ENCODE results near the gene LYRM1. TPM values are rescaled to one million over a fixed set of nuclear protein-coding genes. Genes with fewer than 3 reads are reported as not detected.

Gene LYRM1
- total and polyA plus RNA-seq, 10 of the 15 experiments (the other 5 are each of a cell fraction or from before 2014, with no cell fraction given) = 18.4 to 54.4 (median 38.0) TPM

DNA sequence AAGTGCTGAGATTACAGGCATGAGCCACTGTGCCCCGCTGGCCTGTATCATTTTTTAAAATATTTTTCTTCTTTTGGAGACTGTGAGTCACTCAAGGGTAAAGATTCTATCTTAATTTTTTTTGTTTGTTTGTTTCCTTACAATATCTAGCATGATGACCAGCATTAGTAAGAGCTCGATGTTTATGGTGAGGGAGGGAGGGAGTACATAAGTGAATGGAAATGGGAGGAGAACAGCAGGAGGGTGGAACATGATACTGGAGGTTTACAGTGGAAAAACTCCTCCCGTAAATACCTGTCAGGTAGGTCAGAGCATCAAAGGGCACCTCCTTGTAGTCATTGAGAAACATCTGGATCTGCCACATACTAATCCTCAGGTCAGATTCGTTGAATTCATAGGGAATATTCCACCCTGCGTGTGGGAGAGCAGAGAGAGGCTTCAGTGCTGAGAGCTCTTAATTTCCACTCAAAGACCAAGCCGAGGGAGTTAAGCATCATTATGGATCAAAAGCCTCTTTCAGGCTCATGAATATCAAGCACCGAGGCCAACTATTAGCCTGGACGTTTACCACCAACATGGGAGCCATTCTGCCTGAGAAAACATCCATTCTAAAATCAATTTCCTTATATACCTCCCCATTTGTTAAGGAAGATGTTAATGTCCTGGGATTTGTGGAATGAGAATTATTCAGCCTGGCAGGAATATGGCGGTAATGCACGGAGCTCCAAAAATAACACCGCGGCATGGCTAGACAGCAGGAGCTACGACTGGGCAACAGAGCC lies 51.8 kb downstream of the LYRM1 start (continued):
- TF ChIP-seq RBBP5 (conservative IDR thresholded peaks at IDR 0.05) (no peak), SMAD5 (IDR thresholded peaks at IDR 0.05; ENCODE audit: low read depth) (no peak), MEF2A (IDR thresholded peaks at IDR 0.05; ENCODE audit: insufficient read depth, low read depth, low read length) (no peak), SMC3 (IDR thresholded peaks at IDR 0.05; ENCODE audit: borderline replicate concordance, low read length) (no peak)
- TF ChIP-seq, protein P1, sequence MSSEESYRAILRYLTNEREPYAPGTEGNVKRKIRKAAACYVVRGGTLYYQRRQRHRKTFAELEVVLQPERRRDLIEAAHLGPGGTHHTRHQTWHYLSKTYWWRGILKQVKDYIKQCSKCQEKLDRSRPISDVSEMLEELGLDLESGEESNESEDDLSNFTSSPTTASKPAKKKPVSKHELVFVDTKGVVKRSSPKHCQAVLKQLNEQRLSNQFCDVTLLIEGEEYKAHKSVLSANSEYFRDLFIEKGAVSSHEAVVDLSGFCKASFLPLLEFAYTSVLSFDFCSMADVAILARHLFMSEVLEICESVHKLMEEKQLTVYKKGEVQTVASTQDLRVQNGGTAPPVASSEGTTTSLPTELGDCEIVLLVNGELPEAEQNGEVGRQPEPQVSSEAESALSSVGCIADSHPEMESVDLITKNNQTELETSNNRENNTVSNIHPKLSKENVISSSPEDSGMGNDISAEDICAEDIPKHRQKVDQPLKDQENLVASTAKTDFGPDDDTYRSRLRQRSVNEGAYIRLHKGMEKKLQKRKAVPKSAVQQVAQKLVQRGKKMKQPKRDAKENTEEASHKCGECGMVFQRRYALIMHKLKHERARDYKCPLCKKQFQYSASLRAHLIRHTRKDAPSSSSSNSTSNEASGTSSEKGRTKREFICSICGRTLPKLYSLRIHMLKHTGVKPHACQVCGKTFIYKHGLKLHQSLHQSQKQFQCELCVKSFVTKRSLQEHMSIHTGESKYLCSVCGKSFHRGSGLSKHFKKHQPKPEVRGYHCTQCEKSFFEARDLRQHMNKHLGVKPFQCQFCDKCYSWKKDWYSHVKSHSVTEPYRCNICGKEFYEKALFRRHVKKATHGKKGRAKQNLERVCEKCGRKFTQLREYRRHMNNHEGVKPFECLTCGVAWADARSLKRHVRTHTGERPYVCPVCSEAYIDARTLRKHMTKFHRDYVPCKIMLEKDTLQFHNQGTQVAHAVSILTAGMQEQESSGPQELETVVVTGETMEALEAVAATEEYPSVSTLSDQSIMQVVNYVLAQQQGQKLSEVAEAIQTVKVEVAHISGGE (CRISPR knock-in tag; IDR thresholded peaks at IDR 0.05) = no peak

GRCh38 chr16:20954574-20954973 lies 54.0 kb downstream of the LYRM1 start:
- Histone ChIP-seq H3K4me2 (ENCODE audit: control insufficient read depth, insufficient read depth) (no peak overlapping the region), H3K4me3 (no peak overlapping the region), H3K9me3 (replicated peaks; ENCODE audit: control insufficient read depth, insufficient read depth, low read length) (no peaks in the 10 kb centered on the region), H4K20me1 (ENCODE audit: control insufficient read depth, insufficient read depth) (no peaks in the 10 kb centered on the region), H3K4me1 (ENCODE audit: control insufficient read depth, insufficient read depth, low read length) (no peaks in the 10 kb centered on the region), H3K9ac (ENCODE audit: control insufficient read depth, insufficient read depth, low read length) (no peak overlapping the region), H3K36me3 (ENCODE audit: control insufficient read depth in 2 of 2, insufficient read depth in 2 of 2, low read length in 1 of 2) (no peaks in the 10 kb centered on the region), H3K79me2 (ENCODE audit: control insufficient read depth, insufficient read depth, low read length) (no peaks in the 10 kb centered on the region), H3K27me3 (replicated peaks in 1 of 2; ENCODE audit: control insufficient read depth in 2 of 2, insufficient read depth in 2 of 2, low read length in 1 of 2) (no peaks in the 10 kb centered on the region; a peak in 1 of 4 replicates), H2AFZ (ENCODE audit: control insufficient read depth, low read depth, low read length) (no peak overlapping the region), H3K27ac (ENCODE audit: control insufficient read depth, insufficient read depth) (no peak overlapping the region)
- ChIA-PET POLR2A (interaction anchor here (0.7 kb wide), 1 partner anchor 38 kb away, joined by 3 read pairs; no protein-coding TSS in a partner anchor), CTCF (interaction anchor here (1.2 to 1.3 kb wide), 2 partner anchors 101 to 143 kb away, joined by 3 read pairs; no protein-coding TSS in a partner anchor), RAD21 (ENCODE audit: unreplicated experiment) (no interaction called here), SMC1A (ENCODE audit: uncharacterized antibody, unreplicated experiment) (interaction anchor here (0.6 to 1.2 kb wide), 2 partner anchors 28 to 104 kb away, joined by 3 read pairs; no protein-coding TSS in a partner anchor)
- ATAC-seq (no peak), FAIRE-seq (no peak), DNase-seq (ENCODE audit: low read depth, low spot score) (no peak)
- intact Hi-C loops (cut with micrococcal nuclease; ENCODE audit: unreplicated experiment) = no loop called here
- in situ Hi-C loops (cut with MboI) = no loop called here
- BruUV-seq (replicated peaks) = no TSS peak
- WGBS (ENCODE audit: insufficient coverage, insufficient replicate concordance, low lambda C conversion rate, missing lambda C conversion rate) = 73% methylated on average over 11 of the region's 11 CpGs
- TF ChIP-seq PAX5 (IDR thresholded peaks at IDR 0.05; ENCODE audit: borderline replicate concordance, low read depth, low read length) = no peak
- no peak for TF ChIP-seq SP1 (IDR thresholded peaks at IDR 0.05; ENCODE audit: low read depth, low read length)

All from GM12878 (cell line).